GM12892 (cell line): Measurements from ENCODE around the gene FAM107B.
A peak's percentile ranks its signal among the peaks of the same experiment; 100 is the strongest.

Experiments used
- POLR2A ChIP-seq: IDR thresholded peaks from 2 replicates; pipeline ENCODE4 v1.6.1; 2011; ENCODE audit warnings: low read depth, low read length, control low read depth
- POLR2AphosphoS5 ChIP-seq: IDR thresholded peaks from 2 replicates; pipeline ENCODE4 v1.6.1; 2011; ENCODE audit warnings: low read depth, low read length, control low read depth
- TAF1 ChIP-seq: IDR thresholded peaks from 2 replicates; pipeline ENCODE4 v1.6.1; 2011; ENCODE audit warnings: low read depth, mild to moderate bottlenecking, control low read depth, low read length, borderline replicate concordance

DNA sequence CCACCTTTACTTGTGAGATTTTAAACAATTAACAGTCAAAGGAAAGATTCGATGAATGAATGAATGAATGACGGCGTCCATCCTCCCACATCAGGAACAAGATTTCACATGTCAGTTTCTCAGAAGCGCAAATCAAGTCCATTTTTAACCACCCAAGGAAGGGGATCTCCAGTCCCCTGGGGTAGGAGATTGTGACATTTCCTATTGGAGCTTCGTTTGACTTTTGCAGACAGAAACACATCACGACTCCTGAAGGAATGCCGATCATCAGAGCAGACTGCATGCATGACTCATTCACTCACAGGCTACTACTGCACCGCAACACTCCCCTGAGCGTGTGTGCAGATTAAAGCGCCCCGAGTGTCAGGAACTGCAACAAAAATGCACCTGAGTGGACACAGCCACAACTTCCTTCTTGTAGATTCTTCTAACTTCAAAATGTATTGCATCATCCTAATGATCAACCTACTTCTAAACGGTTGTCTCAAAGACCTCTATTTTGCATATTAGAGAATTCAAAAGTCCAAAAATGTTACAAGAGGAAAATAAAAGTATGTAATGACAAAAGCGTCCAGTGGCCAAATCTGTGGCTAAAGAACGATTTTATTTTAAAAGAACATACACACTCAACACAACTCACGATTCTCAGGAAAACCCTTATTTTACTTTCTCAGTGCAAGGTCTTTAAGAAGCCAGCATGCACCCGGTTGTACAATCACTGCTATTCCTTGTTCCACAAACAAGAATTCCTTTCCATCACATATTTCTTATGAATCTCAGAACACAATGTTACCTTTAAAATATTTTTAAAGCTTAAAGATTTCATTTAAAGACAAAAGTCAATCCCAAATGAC lies 172.6 kb downstream of the FAM107B start:
- TF ChIP-seq POLR2A (peak; percentile 53), POLR2AphosphoS5 (peak; percentile 68), TAF1 (no peak)
